Endometrial microvascular endothelial cells (primary cell): ENCODE measurements around the gene KRTAP10-12. TPM values are rescaled to one million over a fixed set of nuclear protein-coding genes. Genes with fewer than 3 reads are reported as not detected.

Experiments used
- in situ Hi-C: cut with HindIII; loops from 2 replicates; pipeline ENCODE4 v1.10.0; 2017; ENCODE audit warnings: low sequenced_read_pairs, low pct_unique_long_range_greater_than_20kb; ENCODE audit errors: inconsistent ontology term
- total RNA-seq: library from RNA; depleted of rRNA; stranded (reverse); fragments of >200 nt; gene quantifications from one replicate; pipeline ENCODE4 v1.2.3, GENCODE V29; 2015; ENCODE audit errors: inconsistent ontology term

Gene KRTAP10-12
- total RNA-seq, 1 donor from 2014 or later = not detected

DNA sequence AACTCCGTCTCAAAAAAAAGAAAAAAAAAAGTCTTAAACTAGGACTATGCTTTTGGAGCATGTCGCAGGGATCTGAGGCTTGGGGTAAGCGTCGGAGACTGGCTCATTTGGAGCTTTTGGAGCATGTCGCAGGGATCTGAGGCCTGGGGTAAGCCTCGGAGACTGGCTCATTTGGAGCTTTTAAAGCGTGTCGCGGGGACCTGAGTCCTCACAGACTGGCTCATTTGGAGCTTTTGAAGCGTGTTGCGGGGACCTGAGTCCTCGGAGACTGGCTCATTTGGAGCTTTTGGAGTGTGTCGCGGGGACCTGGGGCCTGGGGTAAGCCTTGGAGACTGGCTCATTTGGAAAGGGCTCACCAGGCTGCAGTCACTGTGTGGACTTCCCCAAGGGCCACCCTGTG is 28.0 kb downstream of the KRTAP10-12 start:
- in situ Hi-C loops = no loop called here

- in situ Hi-C loops = no loop called here
Measured at GRCh38 chr21:44726826-44727225, 29.9 kb downstream of the KRTAP10-12 start.

DNA sequence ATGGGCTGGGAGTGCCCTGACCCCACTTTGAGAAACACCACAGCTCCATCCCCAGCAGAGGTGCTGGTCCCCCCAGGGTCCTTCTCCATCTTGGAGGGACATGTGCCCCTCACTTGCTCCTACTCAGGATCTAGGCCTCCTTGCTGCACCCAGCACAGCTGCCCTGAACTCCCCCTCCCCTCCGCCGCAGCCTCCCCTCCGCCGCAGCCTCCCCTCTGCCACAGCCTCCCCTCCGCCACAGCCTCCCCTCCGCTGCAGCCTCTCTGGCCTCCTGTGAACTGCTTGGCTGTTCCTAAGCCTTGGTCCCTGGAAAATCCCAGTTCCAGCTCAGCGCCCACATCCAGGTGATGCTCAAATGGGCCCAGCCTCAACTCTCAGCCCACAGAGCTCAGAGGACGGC is 30.3 kb downstream of the KRTAP10-12 start:
- in situ Hi-C loops = no loop called here

DNA sequence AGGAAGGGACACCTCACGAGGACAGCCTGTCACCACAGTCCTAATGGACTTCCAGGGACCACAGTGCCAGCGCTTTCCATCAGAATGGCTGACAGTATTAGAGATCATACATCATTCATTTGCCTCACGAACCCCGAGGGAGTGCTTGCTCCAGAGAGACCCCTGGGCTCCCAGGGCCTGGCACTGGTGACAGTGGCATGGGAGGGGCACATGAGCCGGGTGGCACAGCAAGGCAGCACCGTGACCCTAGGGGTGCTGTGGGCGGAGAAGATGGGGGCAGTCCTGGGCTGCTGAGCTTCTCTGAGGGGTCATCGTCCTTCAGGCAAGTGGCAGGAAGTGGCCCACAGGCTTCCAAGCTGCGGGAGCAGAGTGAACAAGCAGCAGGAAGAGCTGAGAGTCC is 30.8 kb downstream of the KRTAP10-12 start:
- in situ Hi-C loops = no loop called here

GRCh38 chr21:44728716-44729115 is 31.7 kb downstream of the KRTAP10-12 start:
- in situ Hi-C loops = no loop called here

DNA sequence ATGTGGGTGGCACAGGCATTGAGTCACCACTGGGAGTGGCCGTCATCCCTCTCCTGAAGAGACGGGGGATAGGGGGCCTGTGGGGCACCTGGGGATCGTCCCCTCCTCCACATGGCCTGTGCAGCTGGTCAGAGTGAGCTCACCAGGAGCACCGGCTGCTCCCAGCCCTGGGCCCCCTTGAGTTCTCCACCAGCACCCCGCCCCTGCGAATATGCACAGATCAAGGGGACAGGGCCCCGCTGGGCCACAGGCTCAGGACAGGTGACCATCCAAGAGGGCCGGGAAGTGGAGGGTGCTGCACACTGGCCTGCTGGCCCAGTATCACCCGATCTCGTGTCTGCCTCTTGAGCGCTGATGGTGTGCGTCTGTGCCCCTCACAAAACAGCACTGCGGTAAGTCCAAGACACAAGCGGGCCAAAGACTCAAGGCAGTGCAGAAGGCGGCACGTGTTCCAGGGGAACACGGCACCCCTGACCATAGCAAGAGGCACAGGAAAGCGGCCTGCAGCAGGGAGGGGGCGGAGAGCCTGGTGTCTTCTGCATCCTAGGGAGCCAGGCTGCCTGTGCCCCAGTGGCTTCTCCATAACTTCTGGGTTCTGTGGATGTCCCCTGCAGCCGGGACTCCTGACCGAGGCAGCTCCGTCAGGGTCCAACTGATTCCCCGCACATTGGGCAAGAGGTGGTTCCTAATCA is 32.5 kb downstream of the KRTAP10-12 start:
- in situ Hi-C loops = no loop called here

DNA sequence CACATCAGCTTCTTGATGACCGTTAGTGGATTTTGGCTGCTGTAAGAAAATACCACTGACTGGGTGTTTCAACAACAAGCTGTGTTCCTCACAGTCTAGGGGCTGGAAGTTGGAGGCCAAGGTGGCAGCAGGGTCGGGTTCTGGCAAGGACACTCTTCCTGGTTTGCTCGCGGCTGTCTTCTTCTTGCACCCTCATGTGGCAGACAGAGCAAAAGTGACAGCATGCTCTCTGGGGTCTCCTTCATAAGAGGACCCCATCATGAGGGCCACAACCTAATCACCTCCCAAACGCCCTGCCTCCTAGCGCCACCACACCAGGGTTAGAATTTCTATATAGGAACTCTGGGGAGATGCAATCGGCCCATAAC is 33.0 kb downstream of the KRTAP10-12 start:
- in situ Hi-C loops = no loop called here

DNA sequence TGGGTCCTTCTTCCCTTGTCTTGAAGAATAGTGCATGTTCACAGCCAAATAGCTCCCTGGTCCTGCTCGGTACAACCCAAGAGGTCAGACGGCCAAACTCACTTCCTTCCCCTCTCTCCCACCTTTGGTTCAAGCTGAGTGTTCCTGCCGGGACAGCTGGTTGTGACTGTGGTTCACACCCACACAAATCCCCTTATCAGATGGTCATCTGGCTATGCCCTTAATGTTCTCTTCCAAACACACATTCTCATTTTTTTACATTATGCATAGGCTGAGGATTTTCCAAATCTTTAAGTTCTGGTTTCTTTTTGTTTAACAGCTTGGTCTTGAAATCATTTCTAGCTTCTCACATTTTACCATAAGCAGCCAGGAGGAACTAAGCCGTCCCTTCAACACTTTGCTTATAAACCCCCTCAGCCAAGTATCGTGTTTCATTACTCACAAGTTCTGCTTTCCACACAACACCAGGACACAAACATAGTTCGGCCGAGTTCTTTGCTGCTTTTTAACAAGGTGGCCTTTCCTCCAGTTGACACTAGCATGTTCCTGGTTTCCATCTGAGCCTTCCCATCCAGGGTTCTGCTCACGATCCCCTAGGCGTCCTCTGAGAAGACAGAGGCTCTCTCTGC is 34.1 kb downstream of the KRTAP10-12 start:
- in situ Hi-C loops = no loop called here

DNA sequence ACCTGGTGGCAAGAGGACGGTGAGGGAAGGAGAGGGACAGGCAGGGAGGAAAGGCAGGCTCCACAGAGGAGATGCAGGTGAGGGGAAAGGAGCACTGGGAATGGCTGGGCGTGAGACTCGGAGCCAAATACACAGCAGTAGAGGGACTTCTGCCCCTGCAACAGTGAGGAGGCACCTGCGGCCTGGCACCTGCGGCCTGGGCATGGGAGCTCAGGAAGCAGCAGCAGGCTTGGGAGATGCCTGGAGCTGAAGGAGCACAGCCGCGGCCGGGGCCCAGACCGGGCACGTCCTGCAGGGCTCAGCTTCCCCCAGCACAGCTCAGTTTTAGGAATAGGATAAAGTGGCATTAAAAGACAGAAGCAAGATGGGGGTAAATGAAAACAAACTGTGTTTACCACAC is 35.3 kb downstream of the KRTAP10-12 start:
- in situ Hi-C loops = no loop called here

GRCh38 chr21:44732956-44733355 is 36.0 kb downstream of the KRTAP10-12 start:
- in situ Hi-C loops = no loop called here

DNA sequence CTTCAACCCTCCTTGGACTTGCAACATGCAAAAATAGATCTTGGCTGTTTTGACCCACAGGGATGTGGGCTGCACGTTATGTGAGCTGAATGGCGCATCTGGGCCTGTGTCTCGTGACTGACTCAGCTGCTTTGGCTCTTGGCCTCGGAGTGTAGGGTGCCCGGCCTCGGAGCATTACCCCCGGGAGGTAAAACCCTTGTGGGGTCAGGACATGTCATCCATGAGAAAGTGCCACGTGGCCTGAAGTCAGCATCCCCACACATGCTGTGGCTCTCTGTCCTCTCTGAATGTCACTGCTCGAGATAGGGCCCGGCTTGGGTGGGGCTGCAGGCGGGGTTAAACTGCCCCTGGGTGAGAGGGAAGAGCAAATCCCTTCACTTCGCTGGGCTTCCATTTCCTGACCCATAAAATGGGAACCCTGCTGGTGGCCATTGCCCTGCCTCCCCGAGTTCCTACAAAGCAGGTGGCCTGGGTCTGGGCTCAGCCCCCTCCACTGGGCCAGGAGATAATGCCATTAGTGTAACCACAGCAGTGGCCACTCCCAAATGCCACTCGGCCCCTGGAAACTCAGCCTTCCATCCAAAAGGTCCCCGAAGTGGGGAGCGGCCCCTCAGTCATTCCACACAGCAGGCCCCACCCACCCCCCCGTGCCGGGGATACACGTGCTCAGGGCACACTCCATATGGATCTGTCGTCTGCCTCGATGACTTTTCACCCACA is 37.2 kb downstream of the KRTAP10-12 start:
- in situ Hi-C loops = no loop called here

GRCh38 chr21:44734841-44735240 is 37.9 kb downstream of the KRTAP10-12 start:
- in situ Hi-C loops = no loop called here

DNA sequence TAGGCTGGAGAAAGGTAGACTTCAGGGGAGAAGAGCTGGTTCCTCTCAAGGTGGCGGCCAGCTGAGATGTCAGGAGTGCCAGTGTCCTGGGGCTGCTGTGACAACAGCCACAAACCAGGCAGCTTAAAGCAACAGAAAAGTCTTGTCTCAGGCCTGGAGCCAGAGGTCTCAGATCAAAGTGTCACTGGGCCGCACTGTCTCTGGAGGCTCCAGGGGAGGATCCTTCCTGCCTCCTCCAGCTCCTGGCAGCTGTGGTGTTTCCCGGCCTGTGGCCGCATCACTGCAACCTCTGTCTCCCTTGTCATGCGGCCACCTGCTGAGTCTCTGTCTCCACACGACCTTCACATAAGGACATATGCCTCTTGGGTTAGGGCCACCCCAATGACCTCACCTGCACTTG is 38.8 kb downstream of the KRTAP10-12 start:
- in situ Hi-C loops = no loop called here

- in situ Hi-C loops = no loop called here
Measured at GRCh38 chr21:44736291-44737004, 39.5 kb downstream of the KRTAP10-12 start.

DNA sequence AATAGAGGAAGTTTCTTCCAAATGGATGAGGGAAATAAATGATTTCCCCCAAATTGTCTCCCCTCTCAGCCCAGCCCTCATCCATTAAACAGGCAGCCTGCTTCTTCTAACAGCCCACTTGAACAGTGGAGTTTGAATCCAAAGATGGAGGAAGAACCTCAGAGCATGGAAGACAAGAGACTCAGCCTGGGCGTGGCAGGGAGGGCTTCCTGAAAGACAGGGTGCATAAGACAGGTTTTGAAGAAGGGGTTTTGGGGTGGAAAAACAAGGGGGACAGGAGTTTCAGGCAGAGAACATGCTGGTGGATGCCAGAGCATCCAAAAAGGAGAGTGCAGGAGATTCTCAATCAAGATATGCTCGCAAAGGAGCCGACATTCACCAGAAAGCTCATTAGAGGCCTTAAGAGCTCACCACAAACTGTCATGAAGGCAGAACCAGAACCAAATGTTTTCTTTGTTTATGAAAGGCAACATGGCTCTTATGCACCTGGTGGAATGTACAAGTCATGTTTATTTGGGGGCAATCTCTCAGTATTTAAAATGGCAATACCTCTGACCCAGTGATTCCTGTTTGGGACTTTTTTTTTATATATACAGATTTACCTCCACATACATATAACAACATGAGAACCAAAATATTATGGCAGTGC is 40.9 kb downstream of the KRTAP10-12 start:
- in situ Hi-C loops = no loop called here

DNA sequence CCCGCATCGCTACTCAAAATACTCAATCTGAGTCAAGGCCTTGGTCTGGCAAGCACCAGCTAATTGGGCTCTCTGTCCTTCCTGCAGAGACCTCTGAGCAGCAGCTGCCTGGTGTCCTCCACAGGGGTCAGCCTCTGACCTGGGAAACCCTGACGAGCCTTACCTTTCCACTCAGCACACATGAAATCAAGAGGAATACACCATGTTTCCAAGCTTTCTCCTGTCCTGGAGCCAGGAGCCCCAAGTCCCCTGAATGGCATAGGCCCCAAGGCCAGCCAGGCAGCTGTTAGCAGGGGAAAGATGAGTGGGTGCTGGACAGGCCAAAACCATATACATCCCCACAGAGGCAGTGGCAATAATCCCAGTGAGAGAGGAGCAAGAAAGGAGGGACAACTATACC is 41.6 kb downstream of the KRTAP10-12 start:
- in situ Hi-C loops = no loop called here

- in situ Hi-C loops = no loop called here
Measured at GRCh38 chr21:44739316-44739715, 42.3 kb downstream of the KRTAP10-12 start.

DNA sequence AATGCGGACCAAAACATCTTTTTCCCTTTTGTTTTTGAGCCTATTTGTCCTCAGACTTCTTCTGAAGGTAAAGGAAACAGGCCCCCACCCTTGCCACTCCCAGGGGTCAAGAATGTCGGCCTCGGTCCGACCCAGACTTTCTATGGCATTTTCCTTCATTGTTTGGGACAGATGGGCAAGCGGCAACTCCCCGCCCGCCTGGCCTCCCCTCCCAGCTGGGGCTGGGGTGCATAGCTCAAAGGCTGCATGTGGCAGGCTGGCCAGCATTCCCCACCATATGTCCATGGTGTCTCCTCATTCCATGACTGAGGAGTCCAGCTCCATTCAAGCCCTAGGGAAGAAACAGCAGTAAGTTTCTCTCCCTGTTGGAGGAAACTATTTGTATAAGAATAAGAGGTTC is 43.8 kb downstream of the KRTAP10-12 start:
- in situ Hi-C loops = no loop called here

- in situ Hi-C loops = no loop called here
Measured at GRCh38 chr21:44741921-44742320, 44.9 kb downstream of the KRTAP10-12 start.
